ENCODE results near the gene ZNF234. TPM values are rescaled to one million over a fixed set of nuclear protein-coding genes. Genes with fewer than 3 reads are reported as not detected.
A peak's percentile ranks its signal among the peaks of the same experiment; 100 is the strongest.
"Not testable (repeated sequence)": the region's sequence is repeated elsewhere in the genome, so short reads cannot be mapped to it uniquely, and the experiment has no call there.

The ZNF234 gene
- total and polyA plus RNA-seq, 3 experiments from 2014 or later: 5.2 to 9.5 (median 9.4) TPM

DNA sequence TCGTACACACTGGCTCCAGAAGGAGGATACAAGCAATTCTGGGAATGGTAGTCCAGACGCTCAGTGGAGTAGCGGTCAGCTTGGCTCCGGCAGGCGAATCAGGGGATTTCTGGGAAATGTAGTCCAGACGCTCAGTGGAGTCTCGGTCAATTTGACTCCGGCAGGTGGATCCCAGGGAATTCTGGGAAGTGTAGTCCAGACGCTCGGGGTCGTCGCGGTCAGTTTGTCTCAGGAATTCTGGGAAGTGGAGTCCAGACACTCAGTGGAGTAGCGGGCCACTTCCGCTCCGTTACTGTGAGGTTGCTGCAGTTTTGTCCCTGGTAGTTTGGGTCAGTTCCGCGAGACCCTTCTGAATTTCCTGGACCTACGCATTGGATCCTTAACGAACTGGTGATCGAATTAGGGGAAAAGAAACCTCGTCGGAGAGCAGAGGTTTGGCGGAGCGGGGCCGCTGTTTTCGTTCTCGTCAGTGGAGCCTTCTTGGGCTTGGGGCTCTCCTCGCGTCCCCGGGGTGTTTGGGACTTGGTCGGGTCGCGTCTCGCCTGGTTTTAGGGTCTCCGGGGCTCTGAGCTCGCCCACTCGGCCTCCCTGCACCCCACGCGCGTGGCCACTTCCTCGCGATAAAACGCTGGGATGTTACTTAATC is 28.1 kb upstream of the ZNF234 start, which contains the start of gene ZNF225:
TSS of gene ZNF225 (plus strand) at position 262 of the 646 bp plus-strand sequence. CDS start 2,429 bp downstream, outside the sequence.
- peaks cover 18% of the 10 kb centered on the region for H3K9me3 ChIP-seq (ENCODE audit: low read length)
- peak; percentile 66 to 89 (median 84) for DNase-seq
- ChIA-PET CTCF (no interaction called here), POLR2A (no interaction called here)
- H3K27me3 ChIP-seq (ENCODE audit: insufficient read depth, low read length, poor library complexity, severe bottlenecking): no peaks in the 10 kb centered on the region
- H3K27ac ChIP-seq (ENCODE audit: low read depth, low read length): peak within 1 kb of the TSS; percentile 64
- no peaks in the 10 kb centered on the region for H3K36me3 ChIP-seq (ENCODE audit: insufficient read depth, low read length)
- peak within 1 kb of the TSS; percentile 81 for H3K4me3 ChIP-seq (ENCODE audit: low read length)
- H3K4me1 Mint-ChIP-seq: peaks cover 31 to 41% (median 35%) of the 10 kb centered on the region in 3 donors
- peaks cover 16 to 34% (median 28%) of the 10 kb centered on the region in 5 donors for H3K9me3 Mint-ChIP-seq
- peak within 1 kb of the TSS; percentile 93 to 100 (median 99) for H3K4me3 Mint-ChIP-seq
- H3K27ac Mint-ChIP-seq: peak within 1 kb of the TSS; percentile 49 to 98 (median 94)
- peaks cover 9% of the 10 kb centered on the region for H3K4me1 ChIP-seq (ENCODE audit: insufficient read depth, low read length)
- H3K36me3 Mint-ChIP-seq: peaks cover 12 to 39% (median 22%) of the 10 kb centered on the region in 3 donors
- H3K27me3 Mint-ChIP-seq: no peaks in the 10 kb centered on the region

DNA sequence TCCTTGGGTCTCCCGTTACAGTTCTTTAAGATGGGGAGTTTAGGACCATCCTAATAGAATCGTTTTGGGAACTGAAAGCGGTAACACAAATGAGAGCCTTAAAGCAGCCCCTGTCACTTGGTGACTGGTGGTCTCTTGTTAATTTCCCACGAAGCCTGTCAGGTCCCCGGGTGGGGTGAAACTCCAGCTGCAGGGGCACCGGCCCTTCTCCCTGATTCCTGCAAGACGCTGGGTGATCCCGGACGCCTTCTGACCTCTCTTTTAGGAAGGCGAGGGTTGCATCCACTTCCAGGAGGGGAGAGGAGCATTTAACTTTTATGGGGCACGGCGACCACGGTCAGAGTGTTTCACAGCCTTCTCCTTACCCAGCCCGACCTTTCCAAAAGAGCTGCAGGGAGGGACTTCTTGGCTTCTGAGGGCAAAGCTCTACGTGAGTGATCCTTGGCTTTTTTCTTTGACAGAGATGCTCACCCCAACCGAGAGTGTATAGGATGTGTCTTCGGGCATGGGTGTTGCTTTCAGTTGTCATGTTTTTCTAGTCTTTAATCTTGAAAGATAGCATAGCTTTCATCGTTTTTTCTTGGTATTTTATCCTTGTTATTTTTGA is 27.5 kb upstream of the ZNF234 start:
- no peak for DNase-seq
- Histone ChIP-seq H3K27me3 (ENCODE audit: insufficient read depth, low read length, poor library complexity, severe bottlenecking) (no peaks in the 10 kb centered on the region), H3K4me1 (ENCODE audit: insufficient read depth, low read length) (peaks cover 9% of the 10 kb centered on the region), H3K4me3 (ENCODE audit: low read length) (peak overlapping the region; percentile 81), H3K9me3 (ENCODE audit: low read length) (peaks cover 15% of the 10 kb centered on the region), H3K36me3 (ENCODE audit: insufficient read depth, low read length) (no peaks in the 10 kb centered on the region), H3K27ac (ENCODE audit: low read depth, low read length) (peak overlapping the region; percentile 64)
- H3K9me3 Mint-ChIP-seq: peaks cover 14 to 30% (median 24%) of the 10 kb centered on the region in 5 donors
- ChIA-PET POLR2A (no interaction called here), CTCF (no interaction called here)
- no peaks in the 10 kb centered on the region for H3K27me3 Mint-ChIP-seq
- peaks cover 31 to 41% (median 35%) of the 10 kb centered on the region in 3 donors for H3K4me1 Mint-ChIP-seq
- peaks cover 15 to 42% (median 22%) of the 10 kb centered on the region in 3 donors for H3K36me3 Mint-ChIP-seq
- peak overlapping the region; percentile 26 to 98 (median 94) for H3K27ac Mint-ChIP-seq
- H3K4me3 Mint-ChIP-seq: peak overlapping the region; percentile 93 to 100 (median 99)

DNA sequence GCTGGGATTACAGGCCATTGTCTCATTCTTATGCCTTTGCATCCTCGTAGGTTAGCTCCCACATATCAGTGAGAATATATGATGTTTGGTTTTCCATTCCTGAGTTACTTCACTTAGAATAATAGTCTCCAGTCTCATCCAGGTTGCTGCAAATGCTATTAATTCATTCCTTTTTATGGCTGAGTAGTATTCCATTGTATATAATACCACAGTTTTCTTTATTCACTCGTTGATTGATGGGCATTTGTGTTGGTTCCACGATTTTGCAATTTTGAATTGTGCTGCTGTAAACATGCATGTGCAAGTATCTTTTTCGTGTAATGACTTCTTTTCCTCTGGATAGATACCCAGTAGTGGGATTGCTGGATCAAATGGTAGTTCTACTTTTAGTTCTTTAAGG is 20.2 kb upstream of the ZNF234 start:
- CTCF ChIA-PET; H3K27ac Mint-ChIP-seq; DNase-seq; H3K27ac ChIP-seq (ENCODE audit: low read depth, low read length); H3K9me3 ChIP-seq (ENCODE audit: low read length); H3K4me1 ChIP-seq (ENCODE audit: insufficient read depth, low read length); H3K27me3 ChIP-seq (ENCODE audit: insufficient read depth, low read length, poor library complexity, severe bottlenecking); H3K4me3 Mint-ChIP-seq; H3K27me3 Mint-ChIP-seq; H3K4me3 ChIP-seq (ENCODE audit: low read length); POLR2A ChIA-PET: not testable (repeated sequence)
- Mint-ChIP-seq H3K36me3 (peaks cover 79 to 91% (median 85%) of the 10 kb centered on the region in 3 donors), H3K4me1 (peaks cover 17 to 28% (median 22%) of the 10 kb centered on the region in 3 donors), H3K9me3 (peaks cover 37 to 57% (median 53%) of the 10 kb centered on the region in 5 donors)
- H3K36me3 ChIP-seq (ENCODE audit: insufficient read depth, low read length): peaks cover 45% of the 10 kb centered on the region

DNA sequence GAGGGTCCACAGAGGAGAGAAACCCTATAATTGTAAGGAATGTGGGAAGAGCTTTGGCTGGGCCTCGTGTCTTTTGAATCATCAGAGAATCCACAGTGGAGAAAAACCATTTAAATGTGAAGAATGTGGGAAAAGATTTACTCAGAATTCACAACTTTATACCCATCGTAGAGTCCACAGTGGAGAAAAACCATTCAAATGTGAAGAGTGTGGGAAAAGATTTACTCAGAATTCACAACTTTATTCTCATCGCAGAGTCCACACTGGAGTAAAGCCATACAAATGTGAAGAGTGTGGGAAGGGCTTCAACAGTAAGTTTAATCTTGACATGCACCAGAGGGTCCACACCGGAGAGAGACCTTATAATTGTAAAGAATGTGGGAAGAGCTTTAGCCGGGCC is 9.4 kb upstream of the ZNF234 start:
- ChIA-PET CTCF (no interaction called here), POLR2A (interaction anchor here (0.7 kb wide), 1 partner anchor 10 kb away, joined by 3 read pairs; no protein-coding TSS in a partner anchor)
- Histone ChIP-seq H3K4me1 (ENCODE audit: insufficient read depth, low read length) (no peaks in the 10 kb centered on the region), H3K27ac (ENCODE audit: low read depth, low read length) (no peak overlapping the region), H3K9me3 (ENCODE audit: low read length) (peaks cover 17% of the 10 kb centered on the region), H3K36me3 (ENCODE audit: insufficient read depth, low read length) (peaks cover 22% of the 10 kb centered on the region), H3K27me3 (ENCODE audit: insufficient read depth, low read length, poor library complexity, severe bottlenecking) (no peaks in the 10 kb centered on the region), H3K4me3 (ENCODE audit: low read length) (no peak overlapping the region)
- Mint-ChIP-seq H3K4me1 (no peaks in the 10 kb centered on the region), H3K27ac (no peak overlapping the region), H3K36me3 (peaks cover 20 to 34% (median 26%) of the 10 kb centered on the region in 3 donors), H3K4me3 (no peak overlapping the region), H3K27me3 (peaks cover 0 to 2% of the 10 kb centered on the region in 2 donors), H3K9me3 (peaks cover 25 to 63% (median 43%) of the 10 kb centered on the region in 5 donors)
- no peak for DNase-seq

DNA sequence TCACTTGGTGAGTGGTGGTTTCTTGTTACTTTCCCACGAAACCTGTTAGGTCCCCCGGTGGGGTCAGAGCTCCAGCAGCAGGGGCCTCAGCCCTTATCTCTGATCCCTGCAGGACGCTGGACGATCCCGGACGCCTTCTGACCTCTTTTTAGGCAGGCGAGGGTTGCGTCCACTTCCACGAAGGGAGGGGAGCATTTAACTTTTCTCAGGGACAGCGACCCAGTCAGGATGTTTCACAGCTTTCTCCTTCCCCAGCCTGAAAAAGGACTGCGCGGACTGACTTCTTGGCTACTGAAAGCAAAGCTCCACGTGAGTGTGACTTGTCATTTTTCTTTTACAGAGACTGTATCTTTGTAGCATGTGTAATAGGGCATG is 692 bp downstream of the ZNF234 start:
- H3K27ac ChIP-seq (ENCODE audit: low read depth, low read length): no peak overlapping the region
- H3K9me3 ChIP-seq (ENCODE audit: low read length): no peaks in the 10 kb centered on the region
- H3K4me3 Mint-ChIP-seq: peak overlapping the region; percentile 94 to 97 (median 95)
- peaks cover 21 to 36% (median 30%) of the 10 kb centered on the region in 3 donors for H3K4me1 Mint-ChIP-seq
- peaks cover 11% of the 10 kb centered on the region for H3K36me3 ChIP-seq (ENCODE audit: insufficient read depth, low read length)
- ChIA-PET CTCF (no interaction called here), POLR2A (interaction anchor here (0.6 kb wide), 1 partner anchor 10 kb away, joined by 3 read pairs; no protein-coding TSS in a partner anchor)
- H3K4me1 ChIP-seq (ENCODE audit: insufficient read depth, low read length): peaks cover 16% of the 10 kb centered on the region
- peaks cover 0 to 9% (median 2%) of the 10 kb centered on the region in 5 donors for H3K9me3 Mint-ChIP-seq
- no peaks in the 10 kb centered on the region for H3K27me3 ChIP-seq (ENCODE audit: insufficient read depth, low read length, poor library complexity, severe bottlenecking)
- no peak for DNase-seq
- H3K27me3 Mint-ChIP-seq: no peaks in the 10 kb centered on the region
- H3K4me3 ChIP-seq (ENCODE audit: low read length): peak overlapping the region; percentile 74
- H3K36me3 Mint-ChIP-seq: peaks cover 24 to 41% (median 40%) of the 10 kb centered on the region in 3 donors
- H3K27ac Mint-ChIP-seq: peak overlapping the region; percentile 40 to 99 (median 86)

DNA sequence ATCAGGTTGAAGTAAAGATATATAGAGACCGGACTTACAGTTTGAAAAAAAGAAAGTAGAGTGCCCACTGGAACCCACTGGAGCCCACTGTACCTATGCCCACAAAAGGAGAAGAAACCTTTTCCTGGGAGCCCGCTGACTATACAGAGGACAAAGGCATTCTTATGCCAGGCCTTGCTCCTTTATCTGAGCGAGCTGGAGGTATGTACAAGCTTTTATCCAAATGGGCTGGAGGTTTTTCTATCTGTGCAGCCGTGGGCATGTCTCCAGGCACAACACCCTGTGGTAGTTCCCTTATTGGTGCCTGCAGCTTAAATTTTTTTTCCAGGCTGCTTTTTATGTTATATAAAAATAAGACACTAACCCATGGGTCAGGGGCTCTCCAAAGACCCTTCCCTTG is 8.4 kb downstream of the ZNF234 start:
- Histone ChIP-seq H3K36me3 (ENCODE audit: insufficient read depth, low read length) (peaks cover 35% of the 10 kb centered on the region), H3K4me1 (ENCODE audit: insufficient read depth, low read length) (no peaks in the 10 kb centered on the region), H3K27ac (ENCODE audit: low read depth, low read length) (no peak overlapping the region), H3K27me3 (ENCODE audit: insufficient read depth, low read length, poor library complexity, severe bottlenecking) (no peaks in the 10 kb centered on the region), H3K4me3 (ENCODE audit: low read length) (no peak overlapping the region), H3K9me3 (ENCODE audit: low read length) (no peaks in the 10 kb centered on the region)
- CTCF ChIA-PET: no interaction called here
- H3K27ac Mint-ChIP-seq: no peak overlapping the region
- no peak for DNase-seq
- peaks cover 65 to 93% (median 90%) of the 10 kb centered on the region in 3 donors for H3K36me3 Mint-ChIP-seq
- peaks cover 11 to 48% (median 20%) of the 10 kb centered on the region in 5 donors for H3K9me3 Mint-ChIP-seq
- no peaks in the 10 kb centered on the region for H3K4me1 Mint-ChIP-seq
- POLR2A ChIA-PET: no interaction called here
- no peaks in the 10 kb centered on the region for H3K27me3 Mint-ChIP-seq
- no peak overlapping the region for H3K4me3 Mint-ChIP-seq

DNA sequence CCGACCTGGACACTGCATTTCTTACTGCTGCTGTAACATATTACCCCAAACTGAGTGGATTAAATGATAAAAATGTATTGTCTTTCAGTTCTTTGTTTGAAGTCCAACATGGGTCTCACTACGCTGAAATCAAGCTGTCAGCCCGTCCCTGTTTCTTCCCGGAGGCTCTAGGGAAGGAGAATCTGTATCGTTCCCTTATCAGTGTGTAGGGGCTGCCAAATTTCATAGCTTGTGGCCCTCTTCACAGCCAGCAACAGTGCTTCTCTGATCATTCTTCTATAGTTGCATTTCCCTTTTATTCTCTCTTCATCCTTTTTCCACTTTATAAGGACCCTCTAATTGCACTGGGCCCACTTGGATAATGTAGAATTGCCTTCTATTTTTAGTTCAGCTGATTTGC is 10.1 kb downstream of the ZNF234 start:
- DNase-seq: no peak
- Histone ChIP-seq H3K27me3 (ENCODE audit: insufficient read depth, low read length, poor library complexity, severe bottlenecking) (no peaks in the 10 kb centered on the region), H3K4me3 (ENCODE audit: low read length) (no peak overlapping the region), H3K4me1 (ENCODE audit: insufficient read depth, low read length) (no peaks in the 10 kb centered on the region), H3K36me3 (ENCODE audit: insufficient read depth, low read length) (peaks cover 37% of the 10 kb centered on the region), H3K9me3 (ENCODE audit: low read length) (peaks cover 7% of the 10 kb centered on the region), H3K27ac (ENCODE audit: low read depth, low read length) (no peak overlapping the region)
- Mint-ChIP-seq H3K9me3 (peaks cover 18 to 52% (median 33%) of the 10 kb centered on the region in 5 donors), H3K27ac (no peak overlapping the region), H3K4me1 (no peaks in the 10 kb centered on the region), H3K36me3 (peaks cover 59 to 88% (median 86%) of the 10 kb centered on the region in 3 donors), H3K4me3 (no peak overlapping the region), H3K27me3 (no peaks in the 10 kb centered on the region)
- POLR2A ChIA-PET: no interaction called here
- CTCF ChIA-PET: no interaction called here

DNA sequence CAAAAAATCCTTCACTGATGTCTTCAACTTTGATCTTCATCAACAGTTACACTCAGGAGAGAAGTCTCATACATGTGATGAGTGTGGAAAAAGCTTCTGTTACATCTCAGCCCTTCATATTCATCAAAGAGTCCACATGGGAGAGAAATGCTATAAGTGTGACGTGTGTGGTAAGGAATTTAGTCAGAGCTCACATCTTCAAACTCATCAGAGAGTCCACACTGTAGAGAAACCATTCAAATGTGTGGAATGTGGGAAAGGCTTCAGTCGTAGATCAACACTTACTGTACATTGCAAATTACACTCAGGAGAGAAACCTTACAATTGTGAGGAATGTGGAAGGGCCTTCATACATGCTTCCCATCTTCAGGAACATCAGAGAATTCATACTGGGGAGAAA is 15.1 kb downstream of the ZNF234 start:
- H3K4me1 ChIP-seq (ENCODE audit: insufficient read depth, low read length): no peaks in the 10 kb centered on the region
- H3K4me3 ChIP-seq (ENCODE audit: low read length): peak overlapping the region; percentile 3
- no peak overlapping the region for H3K4me3 Mint-ChIP-seq
- H3K9me3 Mint-ChIP-seq: peaks cover 37 to 84% (median 77%) of the 10 kb centered on the region in 5 donors
- POLR2A ChIA-PET: no interaction called here
- no peak overlapping the region for H3K27ac Mint-ChIP-seq
- peaks cover 22% of the 10 kb centered on the region for H3K36me3 ChIP-seq (ENCODE audit: insufficient read depth, low read length)
- no peak for DNase-seq
- H3K27me3 ChIP-seq (ENCODE audit: insufficient read depth, low read length, poor library complexity, severe bottlenecking): no peaks in the 10 kb centered on the region
- no peak overlapping the region for H3K27ac ChIP-seq (ENCODE audit: low read depth, low read length)
- peaks cover 50 to 64% (median 61%) of the 10 kb centered on the region in 3 donors for H3K36me3 Mint-ChIP-seq
- H3K9me3 ChIP-seq (ENCODE audit: low read length): peaks cover 29% of the 10 kb centered on the region
- CTCF ChIA-PET: no interaction called here
- H3K4me1 Mint-ChIP-seq: no peaks in the 10 kb centered on the region
- no peaks in the 10 kb centered on the region for H3K27me3 Mint-ChIP-seq

All from CD8-positive, alpha-beta memory T cell (primary cell).